H1 (cell line): ENCODE measurements around the gene FOXI3. TPM values are rescaled to one million over a fixed set of nuclear protein-coding genes. Genes with fewer than 3 reads are reported as not detected.

ENCODE experiments used
- CTCF ChIA-PET: fragments of 300-600 bp; sonication (Branson Sonifier 250); formaldehyde crosslinking; loops from one replicate; lab custom pipeline; 2021; ENCODE audit not compliant: partially characterized antibody; lab: Charles Lee
- POLR2A ChIA-PET: fragments of 300-600 bp; sonication (Branson Sonifier 250); formaldehyde crosslinking; loops from one replicate; lab custom pipeline; 2021; ENCODE audit warnings: inconsistent platforms; ENCODE audit not compliant: partially characterized antibody; lab: Charles Lee
- DNase-seq, 2 experiments: peaks; one replicate each; pipeline versions ENCODE4 v3.0.0 to v3.0.0-alpha.2; 2010 to 2022; ENCODE audit warnings: low spot score in 2 of 2, low read depth in 1 of 2, mixed read lengths in 1 of 2
- FAIRE-seq: peaks from 2 replicates; lab custom pipeline; 2011; peaks lifted over from hg19 to GRCh38; lab: Jason Lieb, UNC
- H2AFZ ChIP-seq: 2 replicates; pipeline ENCODE4 v1.8.1; 2012; ENCODE audit warnings: low read length, inconsistent platforms
- H2AK5ac ChIP-seq: 2 replicates; pipeline ENCODE4 v1.6.1; 2013; ENCODE audit warnings: low read depth, low read length
- H2BK120ac ChIP-seq: replicated peaks from 2 replicates; pipeline ENCODE3; 2013; ENCODE audit warnings: low read depth, low read length, inconsistent platforms
- H2BK12ac ChIP-seq: 2 replicates; pipeline ENCODE4 v1.6.1; 2013; ENCODE audit warnings: low read depth, low read length
- H2BK15ac ChIP-seq: 2 replicates; pipeline ENCODE4 v1.6.1; 2013; ENCODE audit warnings: low read length
- H2BK20ac ChIP-seq: 2 replicates; pipeline ENCODE4 v1.6.1; 2013; ENCODE audit warnings: low read length
- H2BK5ac ChIP-seq: 2 replicates; pipeline ENCODE4 v1.6.1; 2013; ENCODE audit warnings: low read depth, low read length
- H3K14ac ChIP-seq: 2 replicates; pipeline ENCODE4 v1.6.1; 2013; ENCODE audit warnings: inconsistent platforms; ENCODE audit not compliant: insufficient read length
- H3K18ac ChIP-seq: 2 replicates; pipeline ENCODE4 v1.6.1; 2013; ENCODE audit warnings: low read length; ENCODE audit errors: extremely low read depth
- H3K23ac ChIP-seq: 2 replicates; pipeline ENCODE4 v1.6.1; 2013; ENCODE audit warnings: inconsistent platforms; ENCODE audit not compliant: insufficient read length
- H3K23me2 ChIP-seq: 2 replicates; pipeline ENCODE4 v1.6.1; 2013; ENCODE audit warnings: low read depth, low read length
- H3K27ac ChIP-seq: 2 replicates; pipeline ENCODE4 v1.6.1; 2011; ENCODE audit warnings: low read depth, low read length, inconsistent platforms
- H3K27me3 ChIP-seq, 4 experiments: replicated peaks in 1 of 4; 1 replicate in 1 of 4; 2 replicates in 3 of 4; pipeline versions ENCODE4 v1.6.1 to v1.8.1; 2011 to 2013; ENCODE audit warnings: low read length in 3 of 4, mild to moderate bottlenecking in 3 of 4, inconsistent platforms in 2 of 4, mixed read lengths in 2 of 4, moderate library complexity in 1 of 4; ENCODE audit not compliant: control insufficient read depth in 3 of 4, insufficient read depth in 3 of 4; ENCODE audit errors: extremely low read depth in 1 of 4
- H3K36me3 ChIP-seq, 4 experiments: 2 replicates each; pipeline versions ENCODE4 v1.6.1 to v1.8.1; 2011 to 2013; ENCODE audit warnings: mild to moderate bottlenecking in 4 of 4, low read length in 3 of 4, moderate library complexity in 2 of 4, control low read depth in 1 of 4, inconsistent platforms in 1 of 4; ENCODE audit not compliant: insufficient read depth in 4 of 4, control insufficient read depth in 2 of 4
- H3K4ac ChIP-seq: replicated peaks from 2 replicates; pipeline ENCODE3; 2013; ENCODE audit warnings: low read length, low read depth, mixed read lengths, inconsistent platforms; ENCODE audit not compliant: insufficient read length
- H3K4me1 ChIP-seq, 4 experiments: replicated peaks in 1 of 4; 1 replicate in 1 of 4; 2 replicates in 3 of 4; pipeline versions ENCODE4 v1.6.1 to v1.8.1; 2011 to 2013; ENCODE audit warnings: low read length in 3 of 4, inconsistent platforms in 2 of 4, mixed read lengths in 1 of 4; ENCODE audit not compliant: insufficient read depth in 4 of 4, control insufficient read depth in 3 of 4
- H3K4me2 ChIP-seq, 2 experiments: 2 replicates each; pipeline versions ENCODE4 v1.6.1 to v1.8.1; 2011 to 2013; ENCODE audit warnings: low read depth in 2 of 2, low read length in 2 of 2, control low read depth in 1 of 2, inconsistent platforms in 1 of 2, mild to moderate bottlenecking in 1 of 2; ENCODE audit not compliant: insufficient read depth in 1 of 2
- H3K4me3 ChIP-seq, 4 experiments: fragments of 200-600, 300-600 bp in 1 of 4; sonication (generic), shearing (Covaris generic), sonication (Bioruptor Twin) in 1 of 4; 2 replicates each; pipeline versions ENCODE4 v1.5.1 to v1.8.1; 2011 to 2016; ENCODE audit warnings: low read length in 4 of 4, low read depth in 3 of 4, control low read depth in 2 of 4, inconsistent platforms in 2 of 4, mild to moderate bottlenecking in 2 of 4, mixed read lengths in 1 of 4, moderate library complexity in 1 of 4; ENCODE audit not compliant: insufficient read depth in 2 of 4; ENCODE audit errors: extremely low read depth in 1 of 4
- H3K56ac ChIP-seq: replicated peaks from 2 replicates; pipeline ENCODE3; 2013; ENCODE audit warnings: low read depth, mild to moderate bottlenecking, mixed read lengths, low read length, inconsistent platforms; ENCODE audit not compliant: insufficient read length
- H3K79me1 ChIP-seq: 2 replicates; pipeline ENCODE4 v1.6.1; 2013; ENCODE audit warnings: low read depth, low read length, control low read depth
- H3K79me2 ChIP-seq, 2 experiments: 2 replicates each; pipeline versions ENCODE4 v1.6.1 to v1.8.1; 2012 to 2013; ENCODE audit warnings: low read length in 2 of 2, mild to moderate bottlenecking in 2 of 2, inconsistent platforms in 1 of 2; ENCODE audit not compliant: insufficient read depth in 2 of 2, control insufficient read depth in 1 of 2
- H3K9ac ChIP-seq, 4 experiments: replicated peaks in 1 of 4; 1 replicate in 1 of 4; 2 replicates in 3 of 4; pipeline versions ENCODE4 v1.6.1 to v1.8.1; 2011 to 2013; ENCODE audit warnings: low read depth in 3 of 4, low read length in 3 of 4, control low read depth in 2 of 4, mild to moderate bottlenecking in 2 of 4, moderate library complexity in 2 of 4, inconsistent platforms in 1 of 4; ENCODE audit errors: extremely low read depth in 1 of 4
- H3K9me3 ChIP-seq, 2 experiments: 2 replicates each; pipeline versions ENCODE4 v1.6.1 to v1.8.1; 2012 to 2013; ENCODE audit warnings: mild to moderate bottlenecking in 2 of 2, moderate library complexity in 2 of 2, control low read depth in 1 of 2, inconsistent platforms in 1 of 2, low read depth in 1 of 2, low read length in 1 of 2, mixed read lengths in 1 of 2; ENCODE audit not compliant: insufficient read depth in 2 of 2
- H4K20me1 ChIP-seq, 2 experiments: replicated peaks in 1 of 2; 2 replicates each; pipeline versions ENCODE3 to v1.8.1; 2011 to 2013; ENCODE audit warnings: inconsistent platforms in 2 of 2, low read length in 2 of 2, mild to moderate bottlenecking in 1 of 2; ENCODE audit not compliant: insufficient read depth in 2 of 2, control insufficient read depth in 1 of 2
- H4K5ac ChIP-seq: 2 replicates; pipeline ENCODE4 v1.6.1; 2013; ENCODE audit warnings: low read length, low read depth, mixed read lengths, inconsistent platforms; ENCODE audit not compliant: insufficient read length
- H4K8ac ChIP-seq: 2 replicates; pipeline ENCODE4 v1.8.0; 2013; ENCODE audit warnings: mild to moderate bottlenecking, moderate library complexity, low read length, inconsistent platforms; ENCODE audit not compliant: insufficient read depth; ENCODE audit errors: extremely low read depth
- H4K91ac ChIP-seq: replicated peaks from 2 replicates; pipeline ENCODE3; 2013; ENCODE audit warnings: low read length, mixed read lengths, inconsistent platforms; ENCODE audit not compliant: insufficient read length
- CEBPB ChIP-seq: IDR thresholded peaks from 2 replicates; pipeline ENCODE4 v1.6.1; 2012; ENCODE audit warnings: low read depth, low read length
- WGBS, 2 experiments: shearing (Covaris generic) in 1 of 2; methylation state at CpG; one replicate each; pipeline versions ENCODE4 v1.1.6 to v1.1.7; 2013 to 2015; ENCODE audit warnings: low lambda C conversion rate in 2 of 2, mixed read lengths in 2 of 2, inconsistent platforms in 1 of 2, low coverage in 1 of 2, missing lambda C conversion rate in 1 of 2; ENCODE audit not compliant: insufficient replicate concordance in 2 of 2, insufficient coverage in 1 of 2, insufficient read length in 1 of 2; ENCODE audit errors: extremely low coverage in 1 of 2, missing lambda C conversion rate in 1 of 2; 5-methylcytosine and 5-hydroxymethylcytosine counted together
- polyA plus RNA-seq, 7 experiments: library from polyadenylated mRNA; depleted of rRNA in 3 of 7; stranded (reverse) in 5 of 7; unstranded in 2 of 7; fragments of >200 nt in 5 of 7; fragments of 200-250 nt in 2 of 7; gene quantifications; 1 replicate in 5 of 7; 2 replicates in 1 of 7; 4 replicates in 1 of 7; pipeline versions ENCODE4 v1.2.1 to v1.2.3, GENCODE V29; 2011 to 2013; ENCODE audit warnings: missing spikeins in 2 of 7, mixed read lengths in 2 of 7
- total RNA-seq: library from RNA; stranded (reverse); fragmentation: NEBNext Ultra II Directional; extraction: Animal tissue kit (Norgen Biotek cat#: 25700); gene quantifications from 2 replicates; pipeline ENCODE4 v1.2.1, GENCODE V29; 2021

The FOXI3 gene
- total and polyA plus RNA-seq, 2 of the 8 experiments (the other 6 are each of a cell fraction or from before 2014, with no cell fraction given): 6.8 to 15.9 TPM

DNA sequence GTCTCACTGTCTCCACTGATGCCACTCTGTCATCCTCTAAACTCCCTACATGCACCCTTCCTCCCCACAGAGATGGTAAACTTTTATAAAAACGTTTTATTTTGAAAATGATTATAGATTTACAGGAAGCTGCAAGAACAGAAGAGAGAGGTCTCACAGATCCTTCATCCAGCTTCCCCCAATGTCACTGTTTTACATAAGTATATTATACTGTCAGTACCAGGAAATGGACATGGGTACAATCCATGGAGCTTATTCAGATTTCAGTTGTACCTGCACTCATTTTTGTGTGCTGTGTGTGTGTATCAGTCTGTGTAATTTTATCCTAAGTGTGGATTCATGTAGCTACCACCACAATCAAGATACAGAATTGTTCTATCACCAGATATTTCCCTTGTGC, 46.7 kb upstream of the FOXI3 start:
- no peak overlapping the region for H2BK20ac ChIP-seq
- no peak overlapping the region for H2AK5ac ChIP-seq
- no peak overlapping the region for H3K14ac ChIP-seq
- H4K91ac ChIP-seq: no peak overlapping the region
- no peak overlapping the region for H2BK120ac ChIP-seq
- no peaks in the 10 kb centered on the region for H3K27me3 ChIP-seq
- no peak overlapping the region for H4K5ac ChIP-seq
- POLR2A ChIA-PET: interaction anchor here (0.9 kb wide), 1 partner anchor 9 kb away, joined by 3 read pairs; no protein-coding TSS in a partner anchor
- H3K4me2 ChIP-seq: no peak overlapping the region
- no peaks in the 10 kb centered on the region for H4K20me1 ChIP-seq
- H3K23me2 ChIP-seq: no peaks in the 10 kb centered on the region; the same call in 1 of the 2 replicates
- no peak overlapping the region for H3K9ac ChIP-seq
- no peak overlapping the region for H2BK12ac ChIP-seq
- no peak overlapping the region for H2AFZ ChIP-seq
- no peaks in the 10 kb centered on the region for H3K79me1 ChIP-seq
- no peak overlapping the region for H3K27ac ChIP-seq
- H3K4me1 ChIP-seq: no peaks in the 10 kb centered on the region
- H3K4ac ChIP-seq: no peak overlapping the region
- CTCF ChIA-PET: interaction anchor here (0.7 to 1.5 kb wide), 2 partner anchors 44 to 307 kb away, joined by 3 to 5 read pairs; no protein-coding TSS in a partner anchor
- DNase-seq: no peak
- H3K4me3 ChIP-seq: no peak overlapping the region
- no peaks in the 10 kb centered on the region for H3K36me3 ChIP-seq
- H3K9me3 ChIP-seq: peaks cover 0 to 10% of the 10 kb centered on the region in 2 experiments; a peak in 3 of 4 replicates
- H2BK15ac ChIP-seq: no peak overlapping the region
- no peak for FAIRE-seq
- TF ChIP-seq CEBPB: no peak
- H2BK5ac ChIP-seq: no peak overlapping the region
- H4K8ac ChIP-seq: no peak overlapping the region
- H3K18ac ChIP-seq: no peak overlapping the region
- WGBS, 2 experiments: 53% methylated on average over 1 of the region's 1 CpG; no CpG with 5 or more reads in 1 of the 2 experiments
- H3K56ac ChIP-seq: no peak overlapping the region
- H3K79me2 ChIP-seq: no peaks in the 10 kb centered on the region
- no peak overlapping the region for H3K23ac ChIP-seq
